Fibroblast of lung (primary cell): ENCODE results near the gene ZBTB7C. TPM values are rescaled to one million over a fixed set of nuclear protein-coding genes. Genes with fewer than 3 reads are reported as not detected.

Experiments
- DNase-seq, 2 donors: peaks; one replicate each; pipeline versions ENCODE4 v3.0.0 to v3.0.0-alpha.2; 2010; ENCODE audit warnings: low read depth in 2 of 2
- H2AFZ ChIP-seq: 2 replicates; pipeline ENCODE4 v1.5.1; 2012; ENCODE audit warnings: low read length, control low read depth, inconsistent platforms
- H3K27ac ChIP-seq: 2 replicates; pipeline ENCODE4 v1.5.1; 2011; ENCODE audit warnings: low read length, control low read depth; ENCODE audit not compliant: insufficient read depth
- H3K27me3 ChIP-seq: 2 replicates; pipeline ENCODE4 v1.5.1; 2011; ENCODE audit warnings: mild to moderate bottlenecking, low read length; ENCODE audit not compliant: control insufficient read depth, insufficient read depth
- H3K36me3 ChIP-seq: 2 replicates; pipeline ENCODE4 v1.5.1; 2011; ENCODE audit warnings: low read length; ENCODE audit not compliant: control insufficient read depth, insufficient read depth
- H3K4me1 ChIP-seq: 2 replicates; pipeline ENCODE4 v1.5.1; 2011; ENCODE audit warnings: low read length; ENCODE audit not compliant: control insufficient read depth, insufficient read depth; ENCODE audit errors: extremely low read depth
- H3K4me2 ChIP-seq: 2 replicates; pipeline ENCODE4 v1.5.1; 2011; ENCODE audit warnings: low read length, control low read depth; ENCODE audit not compliant: insufficient read depth; ENCODE audit errors: extremely low read depth
- H3K4me3 ChIP-seq, 4 experiments: fragments of 200-600 bp in 1 of 4; sonication (generic) in 1 of 4; replicated peaks in 1 of 4; 2 replicates each; pipeline ENCODE4 v1.5.1; 2011 to 2016; ENCODE audit warnings: low read length in 4 of 4, low read depth in 3 of 4, mild to moderate bottlenecking in 3 of 4, control low read depth in 2 of 4, inconsistent platforms in 1 of 4, mixed read lengths in 1 of 4; ENCODE audit not compliant: insufficient read depth in 1 of 4; ENCODE audit errors: control extremely low read depth in 1 of 4
- H3K79me2 ChIP-seq: 2 replicates; pipeline ENCODE4 v1.5.1; 2012; ENCODE audit warnings: mild to moderate bottlenecking, low read length, inconsistent platforms; ENCODE audit not compliant: control insufficient read depth, insufficient read depth
- H3K9ac ChIP-seq: 2 replicates; pipeline ENCODE4 v1.5.1; 2011; ENCODE audit warnings: mild to moderate bottlenecking, low read length, control low read depth; ENCODE audit not compliant: insufficient read depth
- H3K9me3 ChIP-seq: 2 replicates; pipeline ENCODE4 v1.5.1; 2012; ENCODE audit warnings: low read depth, low read length; ENCODE audit not compliant: control insufficient read depth, insufficient read depth
- H4K20me1 ChIP-seq: 2 replicates; pipeline ENCODE4 v1.5.1; 2011; ENCODE audit warnings: low read length; ENCODE audit not compliant: control insufficient read depth, insufficient read depth; ENCODE audit errors: extremely low read depth
- CTCF ChIP-seq, 2 donors: IDR thresholded peaks in 1 of 2; conservative IDR thresholded peaks in 1 of 2; 1 replicate in 1 of 2; 2 replicates in 1 of 2; pipeline ENCODE4 v1.5.1; 2011 to 2012; ENCODE audit warnings: low read length in 2 of 2, control low read depth in 1 of 2, inconsistent platforms in 1 of 2, low read depth in 1 of 2, mild to moderate bottlenecking in 1 of 2
- EZH2 ChIP-seq: IDR thresholded peaks from 2 replicates; pipeline ENCODE4 v1.5.1; 2012; ENCODE audit warnings: low read length, control low read depth, mild to moderate bottlenecking; ENCODE audit errors: missing control alignments
- polyA plus RNA-seq, 2 donors: library from polyadenylated mRNA; depleted of rRNA in 1 of 2; stranded (reverse) in 1 of 2; unstranded in 1 of 2; fragments of >200 nt; gene quantifications; 2 replicates each; pipeline ENCODE4 v1.2.1, GENCODE V29; 2011 to 2012; ENCODE audit warnings: missing spikeins in 1 of 2
- total RNA-seq: library from RNA; depleted of rRNA; stranded (reverse); fragments of >200 nt; gene quantifications from 2 replicates; pipeline ENCODE4 v1.2.1, GENCODE V29; 2014

ZBTB7C gene
- total and polyA plus RNA-seq, 2 donors (not counting 1 experiment from before 2014, with no cell fraction given): 0.19 to 0.33 TPM

- Histone ChIP-seq H3K27me3 (peaks cover 18% of the 10 kb centered on the region), H2AFZ (no peak overlapping the region), H3K4me2 (no peak overlapping the region), H3K36me3 (no peaks in the 10 kb centered on the region), H3K4me1 (no peaks in the 10 kb centered on the region), H4K20me1 (no peaks in the 10 kb centered on the region), H3K79me2 (no peaks in the 10 kb centered on the region), H3K9me3 (no peaks in the 10 kb centered on the region), H3K4me3 (no peak overlapping the region), H3K9ac (no peak overlapping the region), H3K27ac (no peak overlapping the region)
- DNase-seq: no peak
- no peak for TF ChIP-seq CTCF (conservative IDR thresholded peaks at IDR 0.05 in 1 of 2, IDR thresholded peaks at IDR 0.05 in 1 of 2; ENCODE audit: low read depth in 1 of 2, low read length in 2 of 2)
- no peak for TF ChIP-seq EZH2
Measured at GRCh38 chr18:48395646-48396045, 13.5 kb downstream of the ZBTB7C start.

DNA sequence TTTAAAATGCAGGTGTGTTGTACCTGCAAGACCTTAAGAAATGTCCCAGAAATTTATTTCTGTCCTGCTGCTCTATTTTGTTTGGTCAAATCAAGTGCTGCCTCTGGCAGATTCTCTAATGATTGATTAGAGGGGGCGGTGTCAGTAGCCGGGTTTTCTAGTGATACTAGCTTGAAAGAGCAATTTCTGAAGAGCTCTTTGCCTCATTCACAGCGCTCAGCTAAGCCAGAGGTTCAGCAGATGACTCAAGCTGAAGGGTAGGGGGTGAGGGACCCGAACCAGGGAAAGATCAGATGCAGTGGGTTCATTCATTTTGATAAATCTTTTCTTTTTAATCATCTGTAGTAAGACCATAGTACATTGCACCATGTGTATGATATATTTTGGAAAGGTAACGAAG lies 15.0 kb downstream of the ZBTB7C start:
- Histone ChIP-seq H3K27me3 (peaks cover 18% of the 10 kb centered on the region), H3K9me3 (no peaks in the 10 kb centered on the region), H3K27ac (no peak overlapping the region), H3K4me2 (no peak overlapping the region), H3K4me3 (no peak overlapping the region), H3K36me3 (no peaks in the 10 kb centered on the region), H3K4me1 (no peaks in the 10 kb centered on the region), H3K79me2 (no peaks in the 10 kb centered on the region), H4K20me1 (no peaks in the 10 kb centered on the region), H3K9ac (no peak overlapping the region), H2AFZ (no peak overlapping the region)
- DNase-seq: no peak
- TF ChIP-seq CTCF (conservative IDR thresholded peaks at IDR 0.05 in 1 of 2, IDR thresholded peaks at IDR 0.05 in 1 of 2; ENCODE audit: low read depth in 1 of 2, low read length in 2 of 2) (no peak), EZH2 (no peak)

- DNase-seq: no peak
- Histone ChIP-seq H4K20me1 (no peaks in the 10 kb centered on the region), H3K4me1 (no peaks in the 10 kb centered on the region), H3K36me3 (no peaks in the 10 kb centered on the region), H3K27ac (no peak overlapping the region), H3K4me3 (no peak overlapping the region), H3K9me3 (no peaks in the 10 kb centered on the region), H2AFZ (no peak overlapping the region), H3K79me2 (no peaks in the 10 kb centered on the region), H3K9ac (no peak overlapping the region), H3K4me2 (no peak overlapping the region), H3K27me3 (peaks cover 18% of the 10 kb centered on the region)
- TF ChIP-seq EZH2 (no peak), CTCF (conservative IDR thresholded peaks at IDR 0.05 in 1 of 2, IDR thresholded peaks at IDR 0.05 in 1 of 2; ENCODE audit: low read depth in 1 of 2, low read length in 2 of 2) (no peak)
Measured at GRCh38 chr18:48393776-48394175, 15.4 kb downstream of the ZBTB7C start.
